ENCODE results near the gene ENC1.

DNA sequence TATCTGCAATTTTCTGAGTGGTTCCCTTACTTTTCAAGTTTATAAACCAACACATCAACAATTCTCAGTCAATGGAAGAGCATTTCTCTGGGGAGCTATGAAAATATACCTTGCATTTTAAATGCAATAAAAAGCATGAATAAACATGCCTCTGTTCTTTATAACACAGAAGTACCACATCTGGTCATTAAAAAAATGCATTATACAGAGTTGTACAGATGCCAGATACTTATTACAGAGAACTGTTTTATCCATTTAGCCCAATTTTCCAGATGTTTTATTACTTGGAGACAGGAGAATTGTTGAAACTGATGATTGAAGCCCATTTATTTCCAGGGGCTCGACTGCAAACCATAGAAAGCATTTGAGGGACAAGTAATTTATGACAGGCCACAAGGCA is 25.3 kb upstream of the ENC1 start:
- TF ChIP-seq, protein P1, sequence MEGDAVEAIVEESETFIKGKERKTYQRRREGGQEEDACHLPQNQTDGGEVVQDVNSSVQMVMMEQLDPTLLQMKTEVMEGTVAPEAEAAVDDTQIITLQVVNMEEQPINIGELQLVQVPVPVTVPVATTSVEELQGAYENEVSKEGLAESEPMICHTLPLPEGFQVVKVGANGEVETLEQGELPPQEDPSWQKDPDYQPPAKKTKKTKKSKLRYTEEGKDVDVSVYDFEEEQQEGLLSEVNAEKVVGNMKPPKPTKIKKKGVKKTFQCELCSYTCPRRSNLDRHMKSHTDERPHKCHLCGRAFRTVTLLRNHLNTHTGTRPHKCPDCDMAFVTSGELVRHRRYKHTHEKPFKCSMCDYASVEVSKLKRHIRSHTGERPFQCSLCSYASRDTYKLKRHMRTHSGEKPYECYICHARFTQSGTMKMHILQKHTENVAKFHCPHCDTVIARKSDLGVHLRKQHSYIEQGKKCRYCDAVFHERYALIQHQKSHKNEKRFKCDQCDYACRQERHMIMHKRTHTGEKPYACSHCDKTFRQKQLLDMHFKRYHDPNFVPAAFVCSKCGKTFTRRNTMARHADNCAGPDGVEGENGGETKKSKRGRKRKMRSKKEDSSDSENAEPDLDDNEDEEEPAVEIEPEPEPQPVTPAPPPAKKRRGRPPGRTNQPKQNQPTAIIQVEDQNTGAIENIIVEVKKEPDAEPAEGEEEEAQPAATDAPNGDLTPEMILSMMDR (conservative IDR thresholded peaks at IDR 0.05; ENCODE audit: low read length), result no peak
- no peak for TF ChIP-seq EZH2phosphoT487 (IDR thresholded peaks at IDR 0.05; ENCODE audit: borderline replicate concordance, low read depth, low read length)
